GM18858 (cell line): Measurements from ENCODE around the gene DAPK2.

Source experiments
- ATAC-seq: cut with Tn5 transposase; IDR thresholded peaks from one replicate; pipeline ENCODE4 v1.9.1; 2021; ENCODE audit not compliant: unreplicated experiment

DAPK2 gene

GRCh38 chr15:63998489-63998888, 47.8 kb downstream of the DAPK2 start:
- ATAC-seq, result no peak

- no peak for ATAC-seq
Observed at GRCh38 chr15:63997715-63998442, 48.4 kb downstream of the DAPK2 start.

DNA sequence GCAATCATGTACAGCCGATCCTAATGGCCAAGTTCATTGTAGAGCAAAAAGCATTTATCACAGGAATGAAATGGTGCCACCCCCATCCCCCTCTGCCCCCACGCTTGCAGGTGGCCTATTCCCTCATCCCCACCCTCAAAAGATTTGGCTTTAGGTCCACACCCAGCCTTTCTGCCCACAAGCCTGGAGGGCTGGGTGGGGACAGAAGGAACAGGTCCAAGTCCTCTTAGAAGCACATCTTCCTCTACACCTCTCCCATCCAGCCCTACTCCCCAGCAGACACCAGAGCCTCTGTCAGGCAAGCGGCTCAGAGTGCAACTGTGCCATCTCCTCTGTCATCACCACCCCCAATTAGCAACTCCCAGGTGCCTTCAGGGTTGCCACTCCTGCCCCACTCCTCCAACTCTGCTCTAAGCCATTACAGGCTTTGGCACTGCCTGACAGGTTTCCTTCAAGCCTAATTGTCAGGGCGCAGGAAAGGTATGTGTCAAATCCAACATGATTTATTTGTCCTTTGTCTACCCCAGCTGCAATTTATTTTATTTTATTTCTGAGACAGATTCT, 49.4 kb downstream of the DAPK2 start:
- ATAC-seq, result no peak

- ATAC-seq, result no peak
Observed at GRCh38 chr15:63995789-63996188, 50.5 kb downstream of the DAPK2 start.

DNA sequence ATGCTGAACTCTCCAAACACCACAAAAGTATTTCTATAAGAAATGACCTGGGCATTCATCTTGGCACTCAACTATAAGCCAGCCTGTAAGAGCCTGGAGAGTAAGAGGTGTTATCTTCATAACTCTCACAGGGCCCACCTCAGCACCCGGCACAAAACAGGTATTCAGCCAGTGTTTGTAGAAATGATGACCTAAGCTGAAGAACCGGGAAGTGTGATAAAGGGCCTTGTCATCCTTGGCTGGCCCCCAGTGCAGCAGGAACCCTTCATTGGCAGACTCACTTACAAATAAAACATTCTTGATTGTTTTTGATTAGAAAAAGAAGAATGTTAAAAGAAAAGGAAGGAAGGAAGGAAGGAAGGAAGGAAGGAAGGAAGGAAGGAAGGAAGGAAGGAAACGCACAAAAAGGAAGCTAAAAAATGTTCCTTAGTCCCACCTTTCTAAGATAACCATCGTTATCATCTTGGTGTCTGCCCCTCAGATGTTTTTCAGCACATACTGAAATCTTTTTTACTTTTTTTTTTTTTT, 52.1 kb downstream of the DAPK2 start:
- no peak for ATAC-seq

DNA sequence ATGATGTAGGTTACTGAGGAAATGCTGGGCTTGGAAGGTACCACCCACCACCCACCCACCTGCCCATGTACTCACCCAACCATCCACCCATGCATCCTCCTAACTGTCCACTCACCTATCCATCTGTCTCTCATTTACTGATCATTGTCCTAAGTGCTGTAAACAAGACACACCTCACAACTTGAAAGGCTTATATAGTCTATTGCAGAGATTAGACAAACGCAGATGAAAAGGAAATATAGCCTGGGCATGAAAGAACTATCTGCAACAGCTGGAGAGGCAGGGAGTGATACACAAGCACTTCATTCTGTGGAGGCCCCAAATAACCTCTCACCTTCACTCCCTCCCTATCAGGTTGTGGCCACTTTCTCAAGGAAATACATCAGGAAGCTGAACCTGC, 54.0 kb downstream of the DAPK2 start:
- ATAC-seq, result no peak

- ATAC-seq, result no peak
Observed at GRCh38 chr15:63991706-63992105, 54.6 kb downstream of the DAPK2 start.

DNA sequence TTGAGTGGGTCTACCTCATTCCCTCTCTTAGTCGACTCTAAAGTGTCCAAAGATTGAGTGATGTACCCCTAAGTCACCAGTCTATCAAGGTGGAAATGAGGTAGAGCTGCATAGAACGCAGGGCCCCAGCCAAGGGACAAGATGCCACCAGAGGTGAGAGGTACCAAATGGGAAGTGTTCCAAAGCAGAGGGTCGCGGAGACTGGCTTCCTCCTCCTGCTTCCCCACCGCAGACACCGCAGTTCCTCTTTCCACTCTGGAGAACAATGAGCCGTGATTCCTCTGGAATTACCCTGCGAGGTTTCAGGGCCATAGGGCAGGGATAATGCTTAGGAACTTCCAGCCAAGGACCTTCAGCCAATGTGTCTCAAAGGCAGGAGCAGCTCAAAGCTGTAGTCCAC, 55.8 kb downstream of the DAPK2 start:
- no peak for ATAC-seq

GRCh38 chr15:63987796-63988378, 58.4 kb downstream of the DAPK2 start:
- ATAC-seq, result no peak

DNA sequence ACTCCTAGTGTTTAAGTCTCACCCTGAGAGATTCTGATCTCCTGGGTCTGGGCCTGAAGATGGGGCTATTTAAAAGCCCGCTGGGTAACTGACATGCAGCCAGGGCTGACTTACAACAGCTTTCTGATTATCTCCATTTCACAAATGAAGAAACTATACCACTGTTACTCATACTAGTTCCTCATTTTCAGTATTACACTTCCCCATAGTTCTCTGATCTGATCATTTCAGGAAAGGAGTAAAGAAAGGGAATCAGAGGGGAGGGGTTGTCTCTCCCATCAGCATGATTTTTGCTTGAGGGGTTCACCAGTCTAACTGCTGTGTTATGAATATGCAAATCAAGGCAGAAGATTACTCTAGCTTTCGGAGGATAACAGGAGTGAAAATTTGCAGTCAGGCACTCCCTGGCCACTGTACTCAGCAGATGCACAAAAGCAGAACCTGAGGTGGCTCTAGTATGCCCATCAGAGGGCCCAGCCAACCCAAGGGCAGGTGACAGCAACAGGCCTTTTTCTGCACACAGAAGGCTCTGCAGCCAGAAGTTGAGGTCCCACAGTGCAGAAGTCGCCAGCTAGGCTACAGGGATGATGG, 59.4 kb downstream of the DAPK2 start:
- ATAC-seq, result peak; percentile 62

GRCh38 chr15:63986185-63986680, 60.1 kb downstream of the DAPK2 start:
- ATAC-seq, result no peak

GRCh38 chr15:63985221-63986184, 60.8 kb downstream of the DAPK2 start:
- ATAC-seq, result no peak

GRCh38 chr15:63984331-63984730, 62.0 kb downstream of the DAPK2 start:
- no peak for ATAC-seq

GRCh38 chr15:63983061-63983711, 63.1 kb downstream of the DAPK2 start:
- no peak for ATAC-seq

DNA sequence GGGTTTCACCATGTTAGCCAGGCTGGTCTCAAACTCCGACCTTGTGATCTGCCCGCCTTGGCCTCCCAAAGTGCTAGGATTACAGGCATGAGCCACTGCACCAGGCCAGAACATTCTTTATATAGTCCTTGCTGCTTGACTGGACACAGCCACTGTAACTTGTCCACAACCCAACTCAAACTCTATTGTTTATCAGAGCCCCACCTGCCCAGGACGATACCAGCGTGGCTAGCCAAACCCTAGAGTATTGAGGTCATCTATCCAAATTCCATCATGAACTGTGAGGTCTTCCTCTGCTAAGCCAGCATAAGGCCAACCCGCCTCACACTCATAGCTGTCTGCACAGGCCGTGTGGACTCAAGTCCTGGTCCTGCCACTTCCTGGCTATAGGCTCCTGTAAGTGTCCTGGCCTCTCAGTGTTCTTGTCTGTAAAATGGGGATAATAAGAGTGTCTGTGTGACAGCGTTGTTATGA, 63.9 kb downstream of the DAPK2 start:
- no peak for ATAC-seq

DNA sequence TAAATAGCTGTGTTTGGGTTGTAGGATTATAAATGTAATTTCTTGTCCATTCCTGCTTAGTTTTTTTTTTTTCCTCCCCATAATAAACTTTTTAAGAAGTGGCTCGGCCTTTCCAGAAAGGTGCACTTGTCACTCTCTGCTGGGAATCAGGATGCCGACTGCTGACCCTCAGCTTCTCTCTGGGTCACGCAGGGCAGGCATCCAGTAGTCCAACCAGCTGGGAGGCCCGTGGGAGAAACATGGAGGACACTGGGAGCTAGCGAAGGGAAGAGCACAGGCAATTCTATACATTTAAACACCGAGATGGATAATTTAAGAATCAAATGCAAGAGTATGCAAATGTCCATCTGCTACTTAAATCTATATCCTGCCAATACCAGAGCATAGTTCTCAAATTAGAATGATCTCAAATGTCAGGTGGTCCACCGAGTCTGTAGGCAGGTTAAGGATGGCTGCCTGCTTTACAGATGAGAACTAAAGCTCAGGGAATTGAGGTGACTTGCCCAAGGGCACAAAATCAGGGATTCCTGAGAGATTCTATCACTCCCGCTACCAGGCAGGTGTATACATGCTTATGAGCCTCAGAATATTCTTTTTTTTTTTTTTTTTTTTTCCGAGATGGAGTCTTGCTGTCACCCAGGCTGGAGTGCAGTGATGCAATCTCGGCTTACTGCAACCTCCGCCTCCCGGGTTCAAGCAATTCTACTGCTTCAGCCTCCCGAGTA, 64.5 kb downstream of the DAPK2 start:
- ATAC-seq, result no peak

DNA sequence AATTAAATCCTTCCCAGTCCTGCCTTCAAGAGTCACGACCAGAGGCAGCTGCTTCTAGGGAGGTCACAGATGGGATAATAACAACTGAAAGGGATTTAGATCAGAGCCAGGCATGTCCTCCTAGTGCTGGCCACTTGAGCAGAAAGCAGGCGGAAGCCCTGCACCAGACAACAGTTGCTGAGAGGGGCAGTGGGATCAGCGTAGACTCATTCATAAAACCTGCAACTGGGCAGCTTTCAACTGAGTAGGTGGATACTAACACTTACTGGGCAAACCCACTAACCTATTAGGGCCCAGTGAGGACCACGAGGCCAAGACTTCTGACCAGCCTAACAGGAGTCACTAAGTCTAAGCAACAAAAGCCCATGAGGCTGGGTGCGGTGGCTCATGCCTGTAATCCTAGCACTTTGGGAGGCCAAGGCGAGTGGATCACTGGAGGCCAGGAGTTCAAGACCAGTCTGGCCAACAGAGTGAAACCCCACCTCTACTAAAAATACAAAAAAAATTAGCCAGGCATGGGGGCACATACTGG, 67.0 kb downstream of the DAPK2 start:
- no peak for ATAC-seq

GRCh38 chr15:63978511-63979261, 67.6 kb downstream of the DAPK2 start:
- no peak for ATAC-seq
